ENCODE measurements around the gene MRPL51. TPM values are rescaled to one million over a fixed set of nuclear protein-coding genes. Genes with fewer than 3 reads are reported as not detected.

MRPL51 gene
- total and polyA plus RNA-seq, 9 of the 15 experiments (the other 6 are each of a cell fraction or from before 2014, with no cell fraction given) = 127 to 727 (median 208) TPM

GRCh38 chr12:6534945-6535696, 42.1 kb upstream of the MRPL51 start (continued):
- TF ChIP-seq SUPT5H (IDR thresholded peaks at IDR 0.05) (peak; percentile 21; the same call in 1 of the 2 replicates), YY1 (IDR thresholded peaks at IDR 0.05; ENCODE audit: borderline replicate concordance in 1 of 3, control insufficient read depth in 1 of 3, extremely low read depth in 1 of 3, insufficient read depth in 3 of 3, insufficient read length in 1 of 3, insufficient replicate concordance in 2 of 3, low read depth in 1 of 3, low read length in 2 of 3) (peak; percentile 44 to 79 (median 66)), ZFPM2 (CRISPR knock-in tag; IDR thresholded peaks at IDR 0.05) (no peak), SAP30 (IDR thresholded peaks at IDR 0.05; ENCODE audit: borderline replicate concordance, insufficient read depth, low read depth, low read length, poor library complexity, severe bottlenecking) (peak; percentile 61), ZNF699 (CRISPR knock-in tag; IDR thresholded peaks at IDR 0.05; ENCODE audit: insufficient replicate concordance) (no peak), ZZZ3 (IDR thresholded peaks at IDR 0.05) (no peak), SFPQ (IDR thresholded peaks at IDR 0.05; ENCODE audit: low read depth, low read length) (peak; percentile 18; the same call in 1 of the 2 replicates), MAFK (IDR thresholded peaks at IDR 0.05; ENCODE audit: low read length) (0 out of 2 replicates have a peak, but pooled peaks have one; percentile 12), HNRNPLL (IDR thresholded peaks at IDR 0.05; ENCODE audit: low read depth, low read length, poor library complexity, severe bottlenecking) (peak; percentile 42), EP400 (IDR thresholded peaks at IDR 0.05) (peak; percentile 13), GABPB1 (CRISPR knock-in tag; IDR thresholded peaks at IDR 0.05) (0 out of 2 replicates have a peak, but pooled peaks have one; percentile 21), RUNX1 (IDR thresholded peaks at IDR 0.05; ENCODE audit: low read depth) (no peak), FOXP1 (CRISPR knock-in tag; IDR thresholded peaks at IDR 0.05) (no peak), CCNT2 (IDR thresholded peaks at IDR 0.05; ENCODE audit: borderline replicate concordance, extremely low read depth, insufficient read length, low read depth, low read length) (peak; percentile 40), GTF2F1 (IDR thresholded peaks at IDR 0.05; ENCODE audit: low read depth, low read length) (no peak), CTBP1 (IDR thresholded peaks at IDR 0.05; ENCODE audit: borderline replicate concordance) (peak; percentile 66; the same call in 1 of the 2 replicates), POLR2AphosphoS5 (IDR thresholded peaks at IDR 0.05; ENCODE audit: control insufficient read depth, insufficient read depth, low read depth, low read length) (peak; percentile 36; the same call in 1 of the 2 replicates)
- TF ChIP-seq, protein P1, sequence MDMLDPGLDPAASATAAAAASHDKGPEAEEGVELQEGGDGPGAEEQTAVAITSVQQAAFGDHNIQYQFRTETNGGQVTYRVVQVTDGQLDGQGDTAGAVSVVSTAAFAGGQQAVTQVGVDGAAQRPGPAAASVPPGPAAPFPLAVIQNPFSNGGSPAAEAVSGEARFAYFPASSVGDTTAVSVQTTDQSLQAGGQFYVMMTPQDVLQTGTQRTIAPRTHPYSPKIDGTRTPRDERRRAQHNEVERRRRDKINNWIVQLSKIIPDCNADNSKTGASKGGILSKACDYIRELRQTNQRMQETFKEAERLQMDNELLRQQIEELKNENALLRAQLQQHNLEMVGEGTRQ (CRISPR knock-in tag; IDR thresholded peaks at IDR 0.05) = peak; percentile 94
- TF ChIP-seq, protein P2, sequence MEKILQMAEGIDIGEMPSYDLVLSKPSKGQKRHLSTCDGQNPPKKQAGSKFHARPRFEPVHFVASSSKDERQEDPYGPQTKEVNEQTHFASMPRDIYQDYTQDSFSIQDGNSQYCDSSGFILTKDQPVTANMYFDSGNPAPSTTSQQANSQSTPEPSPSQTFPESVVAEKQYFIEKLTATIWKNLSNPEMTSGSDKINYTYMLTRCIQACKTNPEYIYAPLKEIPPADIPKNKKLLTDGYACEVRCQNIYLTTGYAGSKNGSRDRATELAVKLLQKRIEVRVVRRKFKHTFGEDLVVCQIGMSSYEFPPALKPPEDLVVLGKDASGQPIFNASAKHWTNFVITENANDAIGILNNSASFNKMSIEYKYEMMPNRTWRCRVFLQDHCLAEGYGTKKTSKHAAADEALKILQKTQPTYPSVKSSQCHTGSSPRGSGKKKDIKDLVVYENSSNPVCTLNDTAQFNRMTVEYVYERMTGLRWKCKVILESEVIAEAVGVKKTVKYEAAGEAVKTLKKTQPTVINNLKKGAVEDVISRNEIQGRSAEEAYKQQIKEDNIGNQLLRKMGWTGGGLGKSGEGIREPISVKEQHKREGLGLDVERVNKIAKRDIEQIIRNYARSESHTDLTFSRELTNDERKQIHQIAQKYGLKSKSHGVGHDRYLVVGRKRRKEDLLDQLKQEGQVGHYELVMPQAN (IDR thresholded peaks at IDR 0.05; ENCODE audit: borderline replicate concordance) = peak; percentile 77; the same call in 1 of the 2 replicates
